Liver (tissue), 9 donors: Measurements from ENCODE around the gene NBEA. TPM values are rescaled to one million over a fixed set of nuclear protein-coding genes. Genes with fewer than 3 reads are reported as not detected.

Source experiments
- DNase-seq: peaks from one replicate; pipeline ENCODE4 v3.0.0-alpha.2; 2017; ENCODE audit warnings: low spot score
- H3K27ac ChIP-seq, 2 donors: one replicate each; pipeline ENCODE4 v1.7.0; 2013; ENCODE audit warnings: inconsistent platforms in 2 of 2, low read length in 2 of 2, control low read depth in 1 of 2, low read depth in 1 of 2, mild to moderate bottlenecking in 1 of 2
- H3K27me3 ChIP-seq, 4 donors: one replicate each; pipeline versions ENCODE4 v1.6.1 to v1.7.0; 2013; ENCODE audit warnings: low read length in 3 of 4, inconsistent platforms in 1 of 4, mild to moderate bottlenecking in 1 of 4, moderate library complexity in 1 of 4; ENCODE audit not compliant: control insufficient read depth in 4 of 4, insufficient read depth in 4 of 4
- H3K36me3 ChIP-seq, 4 donors: one replicate each; pipeline versions ENCODE4 v1.6.1 to v1.7.0; 2013; ENCODE audit warnings: low read length in 3 of 4, mild to moderate bottlenecking in 3 of 4, low read depth in 1 of 4, moderate library complexity in 1 of 4; ENCODE audit not compliant: control insufficient read depth in 4 of 4, insufficient read depth in 3 of 4
- H3K4me1 ChIP-seq, 4 donors: one replicate each; pipeline versions ENCODE4 v1.6.1 to v1.7.0; 2013; ENCODE audit warnings: low read length in 3 of 4, mild to moderate bottlenecking in 3 of 4, moderate library complexity in 1 of 4; ENCODE audit not compliant: control insufficient read depth in 4 of 4, insufficient read depth in 4 of 4
- H3K4me3 ChIP-seq, 3 donors: one replicate each; pipeline versions ENCODE4 v1.6.1 to v1.7.0; 2013; ENCODE audit warnings: low read length in 3 of 3, control low read depth in 1 of 3, low read depth in 1 of 3, mild to moderate bottlenecking in 1 of 3
- H3K9ac ChIP-seq, 2 donors: one replicate each; pipeline ENCODE4 v1.7.0; 2013; ENCODE audit warnings: low read length in 2 of 2, mild to moderate bottlenecking in 2 of 2, moderate library complexity in 2 of 2, control low read depth in 1 of 2, low read depth in 1 of 2
- H3K9me3 ChIP-seq, 4 donors: one replicate each; pipeline versions ENCODE4 v1.6.1 to v1.7.0; 2013; ENCODE audit warnings: low read length in 3 of 4; ENCODE audit not compliant: control insufficient read depth in 4 of 4
- EGR1 ChIP-seq, 2 donors: IDR thresholded peaks; 2 replicates each; pipeline ENCODE4 v1.6.1; 2016 to 2018; ENCODE audit warnings: antibody characterized with exemption in 2 of 2, low read depth in 2 of 2
- FOXA1 ChIP-seq: IDR thresholded peaks from 2 replicates; pipeline ENCODE4 v1.6.1; 2016; ENCODE audit warnings: antibody characterized with exemption
- FOXA2 ChIP-seq: IDR thresholded peaks from 2 replicates; pipeline ENCODE4 v1.6.1; 2016; ENCODE audit warnings: antibody characterized with exemption
- GABPA ChIP-seq, 2 donors: IDR thresholded peaks in 1 of 2; conservative IDR thresholded peaks in 1 of 2; 2 replicates each; pipeline ENCODE4 v1.6.1; 2016; ENCODE audit warnings: antibody characterized with exemption in 2 of 2, mild to moderate bottlenecking in 1 of 2, moderate library complexity in 1 of 2
- HNF4A ChIP-seq, 2 donors: conservative IDR thresholded peaks; 2 replicates each; pipeline ENCODE4 v1.6.1; 2016; ENCODE audit warnings: antibody characterized with exemption in 2 of 2, mild to moderate bottlenecking in 2 of 2
- HNF4G ChIP-seq: IDR thresholded peaks from 2 replicates; pipeline ENCODE4 v1.6.1; 2016; ENCODE audit warnings: antibody characterized with exemption
- JUND ChIP-seq, 2 donors: IDR thresholded peaks; 2 replicates each; pipeline ENCODE4 v1.6.1; 2016; ENCODE audit warnings: antibody characterized with exemption in 2 of 2
- NR2F2 ChIP-seq: IDR thresholded peaks from 2 replicates; pipeline ENCODE4 v1.6.1; 2016; ENCODE audit warnings: antibody characterized with exemption
- RAD21 ChIP-seq, 2 donors: IDR thresholded peaks; 2 replicates each; pipeline ENCODE4 v1.6.1; 2016; ENCODE audit warnings: antibody characterized with exemption in 2 of 2, mild to moderate bottlenecking in 2 of 2
- RXRA ChIP-seq, 2 donors: IDR thresholded peaks; 2 replicates each; pipeline ENCODE4 v1.6.1; 2017 to 2018; ENCODE audit warnings: antibody characterized with exemption in 2 of 2, mild to moderate bottlenecking in 1 of 2
- SP1 ChIP-seq: IDR thresholded peaks from 2 replicates; pipeline ENCODE4 v1.6.1; 2018; ENCODE audit warnings: antibody characterized with exemption, mild to moderate bottlenecking
- TAF1 ChIP-seq: conservative IDR thresholded peaks from 2 replicates; pipeline ENCODE4 v1.6.1; 2016; ENCODE audit warnings: antibody characterized with exemption, mild to moderate bottlenecking
- YY1 ChIP-seq: IDR thresholded peaks from 2 replicates; pipeline ENCODE4 v1.6.1; 2016; ENCODE audit warnings: antibody characterized with exemption, mild to moderate bottlenecking
- WGBS: extraction: QIAGEN DNeasy Blood & Tissue Kit; methylation state at CpG from one replicate; pipeline ENCODE4 v1.1.7; 2013; 5-methylcytosine and 5-hydroxymethylcytosine counted together
- polyA plus RNA-seq, 2 donors: library from polyadenylated mRNA; stranded (reverse) in 1 of 2; unstranded in 1 of 2; fragments of 200-250 nt in 1 of 2; fragments of >200 nt in 1 of 2; fragmentation: Nextera tagmentation in 1 of 2; extraction: Ambion mirVana in 1 of 2; gene quantifications; one replicate each; pipeline versions ENCODE4 v1.2.1 to v1.2.3, GENCODE V29; 2013 to 2015
- total RNA-seq, 2 donors: library from RNA; depleted of rRNA; stranded (reverse); fragments of >200 nt; gene quantifications; one replicate each; pipeline ENCODE4 v1.2.3, GENCODE V29; 2014
- TF ChIP-seq, protein P1 (sequence below): IDR thresholded peaks from 2 replicates; pipeline ENCODE4 v1.6.1; 2016; ENCODE audit warnings: antibody characterized with exemption
- TF ChIP-seq, protein P2 (sequence below): IDR thresholded peaks from 2 replicates; pipeline ENCODE4 v1.6.1; 2016; ENCODE audit warnings: antibody characterized with exemption
- TF ChIP-seq, protein P3 (sequence below): IDR thresholded peaks from 2 replicates; pipeline ENCODE4 v1.6.1; 2016; ENCODE audit warnings: antibody characterized with exemption, mild to moderate bottlenecking
- TF ChIP-seq, protein P4 (sequence below): IDR thresholded peaks from 2 replicates; pipeline ENCODE4 v1.6.1; 2016; ENCODE audit warnings: antibody characterized with exemption
- TF ChIP-seq, protein P5 (sequence below): fragments of 150-350 bp; IDR thresholded peaks from 2 replicates; pipeline ENCODE4 v1.5.1; 2017; ENCODE audit warnings: improper control_type of control experiment, low read depth, low read length; ENCODE audit not compliant: missing input control
- donor health status: healthy.
- donor health status: healthy.
- donor health status: healthy.
- donor health status: healthy.
- donor health status: healthy.

Gene NBEA
- total and polyA plus RNA-seq, 4 donors = 0.24 to 3.5 (median 1.4) TPM

DNA sequence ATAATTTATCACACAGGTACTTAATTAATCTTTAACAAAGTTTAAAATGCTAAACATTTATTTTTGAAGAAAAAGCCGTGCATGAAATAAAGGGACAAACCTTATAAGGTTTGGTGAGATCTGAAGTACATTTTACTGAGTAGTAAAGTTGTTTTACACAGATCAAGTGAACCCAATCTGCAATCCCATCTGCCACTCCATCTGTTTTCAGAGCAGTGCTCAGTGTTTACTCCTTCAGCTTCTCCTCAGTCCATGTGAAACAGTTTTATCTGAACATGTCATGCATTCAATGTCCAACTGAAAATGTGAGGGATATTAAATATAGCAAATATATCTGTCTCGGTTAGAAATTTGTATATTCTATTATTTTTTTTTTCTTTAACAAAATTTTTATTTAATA, 367.6 kb downstream of the NBEA start:
- Histone ChIP-seq H3K9ac (no peak overlapping the region), H3K4me3 (no peak overlapping the region), H3K36me3 (no peaks in the 10 kb centered on the region), H3K9me3 (no peaks in the 10 kb centered on the region), H3K27me3 (no peaks in the 10 kb centered on the region), H3K4me1 (no peaks in the 10 kb centered on the region), H3K27ac (no peak overlapping the region)
- no peak for DNase-seq
- 85% methylated on average over 2 of the region's 2 CpGs for WGBS
- TF ChIP-seq YY1 (no peak), GABPA (IDR thresholded peaks at IDR 0.05 in 1 of 2, conservative IDR thresholded peaks at IDR 0.05 in 1 of 2) (no peak), EGR1 (IDR thresholded peaks at IDR 0.05; ENCODE audit: low read depth in 2 of 2) (no peak), SP1 (no peak), FOXA1 (no peak), FOXA2 (no peak), TAF1 (no peak), RAD21 (IDR thresholded peaks at IDR 0.05) (no peak), HNF4G (no peak), NR2F2 (no peak), RXRA (IDR thresholded peaks at IDR 0.05) (no peak), HNF4A (conservative IDR thresholded peaks at IDR 0.05) (no peak), JUND (IDR thresholded peaks at IDR 0.05) (no peak)
- TF ChIP-seq, protein P1, sequence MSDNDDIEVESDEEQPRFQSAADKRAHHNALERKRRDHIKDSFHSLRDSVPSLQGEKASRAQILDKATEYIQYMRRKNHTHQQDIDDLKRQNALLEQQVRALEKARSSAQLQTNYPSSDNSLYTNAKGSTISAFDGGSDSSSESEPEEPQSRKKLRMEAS = no peak
- TF ChIP-seq, protein P2, sequence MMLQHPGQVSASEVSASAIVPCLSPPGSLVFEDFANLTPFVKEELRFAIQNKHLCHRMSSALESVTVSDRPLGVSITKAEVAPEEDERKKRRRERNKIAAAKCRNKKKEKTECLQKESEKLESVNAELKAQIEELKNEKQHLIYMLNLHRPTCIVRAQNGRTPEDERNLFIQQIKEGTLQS = no peak
- TF ChIP-seq, protein P3, sequence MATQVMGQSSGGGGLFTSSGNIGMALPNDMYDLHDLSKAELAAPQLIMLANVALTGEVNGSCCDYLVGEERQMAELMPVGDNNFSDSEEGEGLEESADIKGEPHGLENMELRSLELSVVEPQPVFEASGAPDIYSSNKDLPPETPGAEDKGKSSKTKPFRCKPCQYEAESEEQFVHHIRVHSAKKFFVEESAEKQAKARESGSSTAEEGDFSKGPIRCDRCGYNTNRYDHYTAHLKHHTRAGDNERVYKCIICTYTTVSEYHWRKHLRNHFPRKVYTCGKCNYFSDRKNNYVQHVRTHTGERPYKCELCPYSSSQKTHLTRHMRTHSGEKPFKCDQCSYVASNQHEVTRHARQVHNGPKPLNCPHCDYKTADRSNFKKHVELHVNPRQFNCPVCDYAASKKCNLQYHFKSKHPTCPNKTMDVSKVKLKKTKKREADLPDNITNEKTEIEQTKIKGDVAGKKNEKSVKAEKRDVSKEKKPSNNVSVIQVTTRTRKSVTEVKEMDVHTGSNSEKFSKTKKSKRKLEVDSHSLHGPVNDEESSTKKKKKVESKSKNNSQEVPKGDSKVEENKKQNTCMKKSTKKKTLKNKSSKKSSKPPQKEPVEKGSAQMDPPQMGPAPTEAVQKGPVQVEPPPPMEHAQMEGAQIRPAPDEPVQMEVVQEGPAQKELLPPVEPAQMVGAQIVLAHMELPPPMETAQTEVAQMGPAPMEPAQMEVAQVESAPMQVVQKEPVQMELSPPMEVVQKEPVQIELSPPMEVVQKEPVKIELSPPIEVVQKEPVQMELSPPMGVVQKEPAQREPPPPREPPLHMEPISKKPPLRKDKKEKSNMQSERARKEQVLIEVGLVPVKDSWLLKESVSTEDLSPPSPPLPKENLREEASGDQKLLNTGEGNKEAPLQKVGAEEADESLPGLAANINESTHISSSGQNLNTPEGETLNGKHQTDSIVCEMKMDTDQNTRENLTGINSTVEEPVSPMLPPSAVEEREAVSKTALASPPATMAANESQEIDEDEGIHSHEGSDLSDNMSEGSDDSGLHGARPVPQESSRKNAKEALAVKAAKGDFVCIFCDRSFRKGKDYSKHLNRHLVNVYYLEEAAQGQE = no peak
- TF ChIP-seq, protein P4, sequence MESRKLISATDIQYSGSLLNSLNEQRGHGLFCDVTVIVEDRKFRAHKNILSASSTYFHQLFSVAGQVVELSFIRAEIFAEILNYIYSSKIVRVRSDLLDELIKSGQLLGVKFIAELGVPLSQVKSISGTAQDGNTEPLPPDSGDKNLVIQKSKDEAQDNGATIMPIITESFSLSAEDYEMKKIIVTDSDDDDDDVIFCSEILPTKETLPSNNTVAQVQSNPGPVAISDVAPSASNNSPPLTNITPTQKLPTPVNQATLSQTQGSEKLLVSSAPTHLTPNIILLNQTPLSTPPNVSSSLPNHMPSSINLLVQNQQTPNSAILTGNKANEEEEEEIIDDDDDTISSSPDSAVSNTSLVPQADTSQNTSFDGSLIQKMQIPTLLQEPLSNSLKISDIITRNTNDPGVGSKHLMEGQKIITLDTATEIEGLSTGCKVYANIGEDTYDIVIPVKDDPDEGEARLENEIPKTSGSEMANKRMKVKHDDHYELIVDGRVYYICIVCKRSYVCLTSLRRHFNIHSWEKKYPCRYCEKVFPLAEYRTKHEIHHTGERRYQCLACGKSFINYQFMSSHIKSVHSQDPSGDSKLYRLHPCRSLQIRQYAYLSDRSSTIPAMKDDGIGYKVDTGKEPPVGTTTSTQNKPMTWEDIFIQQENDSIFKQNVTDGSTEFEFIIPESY = no peak
- TF ChIP-seq, protein P5, sequence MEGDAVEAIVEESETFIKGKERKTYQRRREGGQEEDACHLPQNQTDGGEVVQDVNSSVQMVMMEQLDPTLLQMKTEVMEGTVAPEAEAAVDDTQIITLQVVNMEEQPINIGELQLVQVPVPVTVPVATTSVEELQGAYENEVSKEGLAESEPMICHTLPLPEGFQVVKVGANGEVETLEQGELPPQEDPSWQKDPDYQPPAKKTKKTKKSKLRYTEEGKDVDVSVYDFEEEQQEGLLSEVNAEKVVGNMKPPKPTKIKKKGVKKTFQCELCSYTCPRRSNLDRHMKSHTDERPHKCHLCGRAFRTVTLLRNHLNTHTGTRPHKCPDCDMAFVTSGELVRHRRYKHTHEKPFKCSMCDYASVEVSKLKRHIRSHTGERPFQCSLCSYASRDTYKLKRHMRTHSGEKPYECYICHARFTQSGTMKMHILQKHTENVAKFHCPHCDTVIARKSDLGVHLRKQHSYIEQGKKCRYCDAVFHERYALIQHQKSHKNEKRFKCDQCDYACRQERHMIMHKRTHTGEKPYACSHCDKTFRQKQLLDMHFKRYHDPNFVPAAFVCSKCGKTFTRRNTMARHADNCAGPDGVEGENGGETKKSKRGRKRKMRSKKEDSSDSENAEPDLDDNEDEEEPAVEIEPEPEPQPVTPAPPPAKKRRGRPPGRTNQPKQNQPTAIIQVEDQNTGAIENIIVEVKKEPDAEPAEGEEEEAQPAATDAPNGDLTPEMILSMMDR = no peak

DNA sequence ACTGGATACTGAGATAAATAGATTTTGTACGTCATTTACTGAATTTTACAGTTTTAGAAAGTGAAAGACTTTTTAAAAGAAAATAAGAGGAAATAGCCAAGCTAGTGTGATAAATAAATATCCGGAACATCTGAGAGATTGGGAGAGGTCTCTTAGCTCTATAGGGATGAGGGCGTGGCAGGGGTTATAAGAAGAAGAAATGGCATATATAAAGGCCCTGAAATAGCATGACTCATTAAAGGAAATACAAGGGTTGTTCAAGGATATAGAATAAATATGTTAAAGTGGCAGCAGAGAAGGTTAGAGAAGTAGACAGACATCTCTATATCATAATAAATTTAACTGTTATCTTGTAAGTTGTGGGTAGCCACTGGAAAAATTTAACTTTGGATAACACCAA, 390.1 kb downstream of the NBEA start:
- H3K36me3 ChIP-seq = no peaks in the 10 kb centered on the region
- no peak for DNase-seq
- H3K27ac ChIP-seq = no peak overlapping the region
- no peaks in the 10 kb centered on the region for H3K9me3 ChIP-seq
- no peaks in the 10 kb centered on the region for H3K27me3 ChIP-seq
- no peak overlapping the region for H3K9ac ChIP-seq
- TF ChIP-seq YY1 = no peak
- no peak for TF ChIP-seq GABPA (IDR thresholded peaks at IDR 0.05 in 1 of 2, conservative IDR thresholded peaks at IDR 0.05 in 1 of 2)
- TF ChIP-seq, protein P4 = no peak
- TF ChIP-seq RAD21 (IDR thresholded peaks at IDR 0.05) = no peak
- TF ChIP-seq NR2F2 = no peak
- TF ChIP-seq HNF4G = no peak
- no peak for TF ChIP-seq SP1
- WGBS = 73% methylated on average over 3 of the region's 3 CpGs
- no peaks in the 10 kb centered on the region for H3K4me1 ChIP-seq
- no peak overlapping the region for H3K4me3 ChIP-seq
